ENCODE data around the gene OR52N1.

GRCh38 chr11:5833446-5833845 lies 42.4 kb upstream of the OR52N1 start:
- TF ChIP-seq EP300 (IDR thresholded peaks at IDR 0.05; ENCODE audit: borderline replicate concordance): no peak
- no peak for TF ChIP-seq RAD21 (IDR thresholded peaks at IDR 0.05; ENCODE audit: low read depth)
- no peak for TF ChIP-seq MAX (IDR thresholded peaks at IDR 0.05)
- TF ChIP-seq CREB1 (IDR thresholded peaks at IDR 0.05; ENCODE audit: low read depth): no peak
- TF ChIP-seq YY1 (IDR thresholded peaks at IDR 0.05; ENCODE audit: low read depth): no peak
- no peak for TF ChIP-seq REST (IDR thresholded peaks at IDR 0.05; ENCODE audit: low read depth)
- TF ChIP-seq TEAD4 (IDR thresholded peaks at IDR 0.05): no peak
- no peak for TF ChIP-seq USF1 (IDR thresholded peaks at IDR 0.05)
- TF ChIP-seq TAF1 (IDR thresholded peaks at IDR 0.05; ENCODE audit: low read depth): no peak
- TF ChIP-seq CEBPB (IDR thresholded peaks at IDR 0.05): no peak
- no peak for TF ChIP-seq ZBTB7A (IDR thresholded peaks at IDR 0.05; ENCODE audit: low read depth)
- TF ChIP-seq TCF12 (IDR thresholded peaks at IDR 0.05; ENCODE audit: low read depth): no peak
- no peak for TF ChIP-seq FOXM1 (IDR thresholded peaks at IDR 0.05; ENCODE audit: borderline replicate concordance, low read depth)
- no peak for TF ChIP-seq EGR1 (IDR thresholded peaks at IDR 0.05)
